NB4 (cell line): ENCODE results near the gene KLK15.

Experiments
- DNase-seq: peaks from one replicate; pipeline ENCODE4 v3.0.0; 2010; ENCODE audit warnings: low read depth
- H3K4me3 ChIP-seq: one replicate; pipeline ENCODE4 v1.5.1; 2011; ENCODE audit warnings: mild to moderate bottlenecking, low read depth, low read length, moderate library complexity
- MYC ChIP-seq: IDR thresholded peaks from 2 replicates; pipeline ENCODE4 v1.6.1; 2011; ENCODE audit warnings: low read depth, low read length
- POLR2A ChIP-seq: IDR thresholded peaks from 2 replicates; pipeline ENCODE4 v1.6.1; 2011; ENCODE audit warnings: mild to moderate bottlenecking; ENCODE audit not compliant: insufficient read length; ENCODE audit errors: extremely low read depth
- TF ChIP-seq, protein P1 (sequence below): IDR thresholded peaks from 2 replicates; pipeline ENCODE4 v1.6.1; 2011; ENCODE audit warnings: low read depth, low read length
- TF ChIP-seq, protein P2 (sequence below): IDR thresholded peaks from one replicate; pipeline ENCODE4 v1.5.1; 2012; ENCODE audit warnings: low read depth, low read length

KLK15 gene

DNA sequence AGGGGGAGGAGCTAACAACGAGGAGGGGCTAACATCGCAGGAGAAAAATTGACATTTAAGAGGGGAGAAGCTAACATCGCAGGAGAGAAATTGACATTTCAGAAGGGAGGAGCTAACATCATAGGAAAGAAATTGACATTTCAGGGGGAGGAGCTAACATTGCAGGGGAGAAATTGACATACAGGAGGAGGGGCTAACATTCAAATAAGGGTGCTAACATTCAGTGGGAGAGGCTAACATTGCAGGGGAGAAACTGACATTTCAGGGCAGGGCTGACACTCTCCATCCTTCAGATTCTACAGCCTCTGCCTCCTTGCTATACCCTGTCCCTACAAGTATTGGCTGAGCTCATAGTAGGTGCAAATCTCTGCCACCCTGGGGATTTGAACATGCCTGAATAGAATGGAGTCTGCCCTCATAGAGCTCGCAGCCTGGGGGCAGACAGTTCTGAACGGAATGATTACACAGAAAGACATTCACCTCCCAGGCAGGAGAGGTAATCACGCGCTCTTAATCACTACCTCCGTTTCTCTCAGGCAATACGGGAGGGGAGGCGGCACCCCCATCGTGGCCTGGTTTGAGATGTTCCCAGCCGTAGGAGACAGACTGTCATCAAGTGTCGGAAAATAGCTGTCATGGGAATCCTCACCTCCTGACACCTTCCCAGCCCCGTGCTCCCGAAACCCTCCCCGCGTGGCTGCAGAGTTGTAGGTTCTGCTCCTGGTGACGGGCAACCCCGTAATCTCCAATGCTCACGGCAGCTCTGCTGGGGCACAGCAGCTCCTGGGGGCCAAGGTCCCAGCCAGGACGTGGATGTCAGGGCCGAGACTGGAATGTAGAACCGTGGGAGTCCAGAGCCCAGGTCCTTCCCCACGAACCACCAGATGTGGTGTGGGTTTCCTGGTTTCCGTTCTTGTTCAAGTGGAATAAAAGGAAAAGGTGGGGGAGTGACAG is 53.6 kb downstream of the KLK15 start:
- TF ChIP-seq, protein P1, sequence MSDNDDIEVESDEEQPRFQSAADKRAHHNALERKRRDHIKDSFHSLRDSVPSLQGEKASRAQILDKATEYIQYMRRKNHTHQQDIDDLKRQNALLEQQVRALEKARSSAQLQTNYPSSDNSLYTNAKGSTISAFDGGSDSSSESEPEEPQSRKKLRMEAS, result no peak
- no peak for TF ChIP-seq MYC
- no peak for TF ChIP-seq POLR2A
- TF ChIP-seq, protein P2, sequence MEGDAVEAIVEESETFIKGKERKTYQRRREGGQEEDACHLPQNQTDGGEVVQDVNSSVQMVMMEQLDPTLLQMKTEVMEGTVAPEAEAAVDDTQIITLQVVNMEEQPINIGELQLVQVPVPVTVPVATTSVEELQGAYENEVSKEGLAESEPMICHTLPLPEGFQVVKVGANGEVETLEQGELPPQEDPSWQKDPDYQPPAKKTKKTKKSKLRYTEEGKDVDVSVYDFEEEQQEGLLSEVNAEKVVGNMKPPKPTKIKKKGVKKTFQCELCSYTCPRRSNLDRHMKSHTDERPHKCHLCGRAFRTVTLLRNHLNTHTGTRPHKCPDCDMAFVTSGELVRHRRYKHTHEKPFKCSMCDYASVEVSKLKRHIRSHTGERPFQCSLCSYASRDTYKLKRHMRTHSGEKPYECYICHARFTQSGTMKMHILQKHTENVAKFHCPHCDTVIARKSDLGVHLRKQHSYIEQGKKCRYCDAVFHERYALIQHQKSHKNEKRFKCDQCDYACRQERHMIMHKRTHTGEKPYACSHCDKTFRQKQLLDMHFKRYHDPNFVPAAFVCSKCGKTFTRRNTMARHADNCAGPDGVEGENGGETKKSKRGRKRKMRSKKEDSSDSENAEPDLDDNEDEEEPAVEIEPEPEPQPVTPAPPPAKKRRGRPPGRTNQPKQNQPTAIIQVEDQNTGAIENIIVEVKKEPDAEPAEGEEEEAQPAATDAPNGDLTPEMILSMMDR, result no peak

DNA sequence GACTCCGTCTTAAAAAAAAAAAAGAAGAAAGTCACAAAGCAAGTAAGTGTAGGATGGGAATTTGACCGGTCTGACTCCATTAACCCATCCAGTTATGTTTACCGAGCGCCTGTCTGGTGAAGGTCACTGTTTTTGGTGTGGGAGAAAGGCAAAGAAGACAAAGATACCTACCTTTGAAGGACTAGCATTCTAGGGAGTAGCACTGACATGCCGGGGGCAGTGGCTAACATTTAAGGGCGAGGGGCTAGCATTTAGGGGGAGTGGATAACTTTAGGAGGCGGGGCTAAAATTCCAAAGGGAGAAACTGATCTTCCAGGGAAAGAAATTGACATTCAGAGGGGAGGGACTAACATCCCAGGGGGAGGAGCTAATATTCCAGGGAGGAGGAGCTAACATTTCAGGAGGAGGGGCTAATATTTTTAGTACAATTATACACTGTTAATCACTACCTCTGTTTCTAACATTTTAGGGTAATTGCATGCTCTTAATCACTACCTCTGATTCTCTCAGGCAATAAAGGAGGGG is 54.4 kb downstream of the KLK15 start:
- DNase-seq, result no peak
- TF ChIP-seq, protein P2, result no peak
- TF ChIP-seq, protein P1, result no peak
- H3K4me3 ChIP-seq, result no peak overlapping the region

More for the DNA sequence above, 53.6 kb downstream of the KLK15 start:
- DNase-seq, result no peak
- no peak overlapping the region for H3K4me3 ChIP-seq

DNA sequence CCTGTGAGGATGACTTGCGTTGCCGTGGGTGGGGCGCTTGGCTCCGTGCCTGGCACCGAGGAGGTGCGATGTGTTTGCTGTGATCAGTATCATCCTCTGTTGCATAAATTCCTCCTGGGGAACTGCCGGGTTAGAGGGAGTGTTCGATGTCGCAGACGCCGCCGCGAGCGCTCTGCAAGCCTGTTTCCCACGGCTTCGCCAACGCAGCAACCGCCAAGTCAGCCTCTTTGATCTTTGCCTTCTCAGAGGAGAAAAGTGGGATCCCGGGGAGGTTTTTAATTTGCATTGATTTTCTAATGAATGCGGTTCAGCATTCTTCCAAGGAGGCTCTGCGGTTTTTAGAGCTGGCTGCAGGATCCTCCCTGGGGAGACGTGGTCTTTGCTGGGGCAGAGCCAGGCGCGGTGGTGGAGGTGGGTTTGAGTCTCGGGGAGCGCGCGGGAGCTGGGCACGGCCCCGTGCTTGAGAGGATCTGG is 55.5 kb downstream of the KLK15 start:
- H3K4me3 ChIP-seq, result no peak overlapping the region
- TF ChIP-seq MYC, result no peak
- no peak for TF ChIP-seq POLR2A
- peak; percentile 75 for DNase-seq

DNA sequence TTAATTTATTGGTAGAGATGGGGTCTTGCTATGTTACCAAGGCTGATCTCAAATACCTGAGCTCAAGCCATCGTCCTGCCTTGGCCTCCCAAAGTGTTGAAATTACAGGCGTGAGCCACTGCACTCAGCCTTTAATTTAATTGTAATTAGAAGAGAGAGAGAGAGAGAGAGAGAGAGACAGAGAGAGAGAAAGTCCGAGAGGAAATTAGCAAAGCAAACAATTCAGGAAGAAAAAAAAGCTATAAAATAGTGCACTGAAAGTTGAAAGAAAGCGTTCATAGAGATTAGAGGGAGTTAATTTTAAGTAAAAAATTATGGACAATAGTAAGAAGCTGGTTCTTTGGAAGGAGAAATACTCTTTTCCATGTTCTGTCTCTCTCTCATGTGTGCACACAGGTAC is 56.1 kb downstream of the KLK15 start:
- no peak for DNase-seq
- no peak for TF ChIP-seq POLR2A
- TF ChIP-seq, protein P1, result no peak
- TF ChIP-seq, protein P2, result no peak
- no peak for TF ChIP-seq MYC
- no peak overlapping the region for H3K4me3 ChIP-seq

DNA sequence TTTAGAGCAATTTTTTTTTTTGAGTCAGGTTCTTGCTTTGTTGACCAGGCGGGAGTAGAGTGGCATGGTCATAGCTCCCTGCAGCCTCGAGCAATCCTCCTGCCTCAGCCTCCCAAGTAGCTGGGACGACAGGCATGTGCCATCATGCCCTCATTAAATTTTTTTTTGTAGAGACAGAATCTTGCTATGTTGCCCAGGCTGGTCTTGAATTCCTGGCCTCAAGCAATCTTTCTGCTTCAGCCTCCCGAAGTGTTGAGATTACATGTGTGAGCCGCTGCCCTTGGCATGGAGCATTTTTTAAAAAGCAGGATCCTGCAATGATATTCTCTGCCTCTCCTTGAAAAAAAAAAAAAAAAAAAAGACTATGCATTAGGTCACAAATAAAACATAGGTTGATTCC is 57.2 kb downstream of the KLK15 start:
- no peak for DNase-seq
- TF ChIP-seq, protein P2, result no peak
- TF ChIP-seq POLR2A, result no peak
- no peak for TF ChIP-seq MYC
- TF ChIP-seq, protein P1, result no peak
- H3K4me3 ChIP-seq, result no peak overlapping the region
